HUES48 (cell line): ENCODE data around the gene SVEP1.
A peak's percentile ranks its signal among the peaks of the same experiment; 100 is the strongest.
"Not testable (repeated sequence)": the region's sequence is repeated elsewhere in the genome, so short reads cannot be mapped to it uniquely, and the experiment has no call there.

Experiments used
- H3K27ac ChIP-seq: one replicate; pipeline ENCODE4 v1.7.0; 2013; ENCODE audit warnings: low read depth, low read length, inconsistent platforms
- H3K27me3 ChIP-seq: 2 replicates; pipeline ENCODE4 v1.6.1; 2013; ENCODE audit warnings: mild to moderate bottlenecking, low read length; ENCODE audit not compliant: control insufficient read depth, insufficient read depth
- H3K36me3 ChIP-seq: 2 replicates; pipeline ENCODE4 v1.6.1; 2013; ENCODE audit warnings: low read length; ENCODE audit not compliant: control insufficient read depth, insufficient read depth
- H3K4me1 ChIP-seq: 2 replicates; pipeline ENCODE4 v1.6.1; 2013; ENCODE audit warnings: mild to moderate bottlenecking, low read length; ENCODE audit not compliant: control insufficient read depth, insufficient read depth
- H3K4me3 ChIP-seq: 2 replicates; pipeline ENCODE4 v1.5.1; 2013; ENCODE audit warnings: mild to moderate bottlenecking, low read depth, low read length
- H3K9ac ChIP-seq: 2 replicates; pipeline ENCODE4 v1.6.1; 2013; ENCODE audit warnings: mild to moderate bottlenecking, low read depth, low read length, moderate library complexity
- H3K9me3 ChIP-seq: 2 replicates; pipeline ENCODE4 v1.6.1; 2013; ENCODE audit warnings: low read length; ENCODE audit not compliant: control insufficient read depth, insufficient read depth

The SVEP1 gene

GRCh38 chr9:110579034-110579861 is at the start of gene SVEP1:
TSS of gene SVEP1 (minus strand) at chr9:110579741. CDS start at chr9:110579543, 198 bp downstream.
- Histone ChIP-seq H3K9ac (peak within 1 kb of the TSS; percentile 42; the same call in 1 of the 2 replicates), H3K4me3 (peak within 1 kb of the TSS; percentile 71), H3K36me3 (no peaks in the 10 kb centered on the region), H3K9me3 (no peaks in the 10 kb centered on the region), H3K27ac (no peak within 1 kb of the TSS), H3K27me3 (peaks cover 56% of the 10 kb centered on the region), H3K4me1 (peaks cover 23% of the 10 kb centered on the region)

- Histone ChIP-seq H3K4me1 (peaks cover 9% of the 10 kb centered on the region; the same call in 1 of the 2 replicates), H3K36me3 (no peaks in the 10 kb centered on the region), H3K9ac (no peak overlapping the region), H3K9me3 (no peaks in the 10 kb centered on the region), H3K27ac (no peak overlapping the region), H3K4me3 (no peak overlapping the region), H3K27me3 (no peaks in the 10 kb centered on the region)
These were observed 46.7 kb upstream of the SVEP1 start for GRCh38 chr9:110626101-110626829.

- H3K4me1 ChIP-seq, result peaks cover 9% of the 10 kb centered on the region; the same call in 1 of the 2 replicates
- no peak overlapping the region for H3K4me3 ChIP-seq
- H3K9me3 ChIP-seq, result no peaks in the 10 kb centered on the region
- no peak overlapping the region for H3K27ac ChIP-seq
- H3K9ac ChIP-seq, result no peak overlapping the region
- no peaks in the 10 kb centered on the region for H3K36me3 ChIP-seq
- no peaks in the 10 kb centered on the region for H3K27me3 ChIP-seq
These were observed 44.0 kb upstream of the SVEP1 start for GRCh38 chr9:110623462-110624025.

- no peak overlapping the region for H3K9ac ChIP-seq
- no peak overlapping the region for H3K27ac ChIP-seq
- no peaks in the 10 kb centered on the region for H3K36me3 ChIP-seq
These were observed 42.8 kb upstream of the SVEP1 start for GRCh38 chr9:110622368-110622767.

GRCh38 chr9:110620726-110621125 is 41.2 kb upstream of the SVEP1 start:
- H3K27me3 ChIP-seq, result no peaks in the 10 kb centered on the region
- H3K4me3 ChIP-seq, result no peak overlapping the region
- no peaks in the 10 kb centered on the region for H3K9me3 ChIP-seq
- no peaks in the 10 kb centered on the region for H3K36me3 ChIP-seq
- H3K27ac ChIP-seq, result no peak overlapping the region
- peaks cover 5% of the 10 kb centered on the region; the same call in 1 of the 2 replicates for H3K4me1 ChIP-seq
- no peak overlapping the region for H3K9ac ChIP-seq

More at GRCh38 chr9:110622368-110622767, 42.8 kb upstream of the SVEP1 start:
- H3K4me3 ChIP-seq, result no peak overlapping the region
- no peaks in the 10 kb centered on the region for H3K9me3 ChIP-seq
- peaks cover 12% of the 10 kb centered on the region; the same call in 1 of the 2 replicates for H3K4me1 ChIP-seq
- no peaks in the 10 kb centered on the region for H3K27me3 ChIP-seq

- H3K4me1 ChIP-seq, result peaks cover 5% of the 10 kb centered on the region; the same call in 1 of the 2 replicates
- H3K27ac ChIP-seq, result no peak overlapping the region
- no peaks in the 10 kb centered on the region for H3K36me3 ChIP-seq
- no peak overlapping the region for H3K4me3 ChIP-seq
- no peaks in the 10 kb centered on the region for H3K9me3 ChIP-seq
- H3K27me3 ChIP-seq, result no peaks in the 10 kb centered on the region
- H3K9ac ChIP-seq, result no peak overlapping the region
These were observed 40.3 kb upstream of the SVEP1 start for GRCh38 chr9:110619831-110620230.

GRCh38 chr9:110615498-110615897 is 36.0 kb upstream of the SVEP1 start:
- no peaks in the 10 kb centered on the region for H3K36me3 ChIP-seq
- H3K27ac ChIP-seq, result no peak overlapping the region
- no peaks in the 10 kb centered on the region for H3K9me3 ChIP-seq
- no peaks in the 10 kb centered on the region for H3K27me3 ChIP-seq
- peaks cover 5% of the 10 kb centered on the region; the same call in 1 of the 2 replicates for H3K4me1 ChIP-seq
- no peak overlapping the region for H3K4me3 ChIP-seq
- no peak overlapping the region for H3K9ac ChIP-seq

GRCh38 chr9:110614576-110614975 is 35.0 kb upstream of the SVEP1 start:
- H3K4me3 ChIP-seq, H3K27me3 ChIP-seq, H3K9ac ChIP-seq, H3K4me1 ChIP-seq, H3K9me3 ChIP-seq, H3K27ac ChIP-seq, H3K36me3 ChIP-seq: not testable (repeated sequence)

- H3K9ac ChIP-seq, result no peak overlapping the region
- peaks cover 6% of the 10 kb centered on the region for H3K4me1 ChIP-seq
- H3K36me3 ChIP-seq, result no peaks in the 10 kb centered on the region
- no peak overlapping the region for H3K4me3 ChIP-seq
- no peaks in the 10 kb centered on the region for H3K27me3 ChIP-seq
- H3K27ac ChIP-seq, result no peak overlapping the region
- no peaks in the 10 kb centered on the region for H3K9me3 ChIP-seq
These were observed 26.7 kb upstream of the SVEP1 start for GRCh38 chr9:110606179-110606790.

- Histone ChIP-seq H3K27me3 (no peaks in the 10 kb centered on the region), H3K9me3 (no peaks in the 10 kb centered on the region), H3K36me3 (no peaks in the 10 kb centered on the region), H3K27ac (no peak overlapping the region), H3K4me3 (no peak overlapping the region), H3K4me1 (peaks cover 9% of the 10 kb centered on the region), H3K9ac (no peak overlapping the region)
These were observed 26.0 kb upstream of the SVEP1 start for GRCh38 chr9:110605565-110605964.
